ENCODE data around the gene TRAF5. TPM values are rescaled to one million over a fixed set of nuclear protein-coding genes. Genes with fewer than 3 reads are reported as not detected.

The TRAF5 gene, protein sequence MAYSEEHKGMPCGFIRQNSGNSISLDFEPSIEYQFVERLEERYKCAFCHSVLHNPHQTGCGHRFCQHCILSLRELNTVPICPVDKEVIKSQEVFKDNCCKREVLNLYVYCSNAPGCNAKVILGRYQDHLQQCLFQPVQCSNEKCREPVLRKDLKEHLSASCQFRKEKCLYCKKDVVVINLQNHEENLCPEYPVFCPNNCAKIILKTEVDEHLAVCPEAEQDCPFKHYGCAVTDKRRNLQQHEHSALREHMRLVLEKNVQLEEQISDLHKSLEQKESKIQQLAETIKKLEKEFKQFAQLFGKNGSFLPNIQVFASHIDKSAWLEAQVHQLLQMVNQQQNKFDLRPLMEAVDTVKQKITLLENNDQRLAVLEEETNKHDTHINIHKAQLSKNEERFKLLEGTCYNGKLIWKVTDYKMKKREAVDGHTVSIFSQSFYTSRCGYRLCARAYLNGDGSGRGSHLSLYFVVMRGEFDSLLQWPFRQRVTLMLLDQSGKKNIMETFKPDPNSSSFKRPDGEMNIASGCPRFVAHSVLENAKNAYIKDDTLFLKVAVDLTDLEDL
- total RNA-seq = 3.9 TPM

DNA sequence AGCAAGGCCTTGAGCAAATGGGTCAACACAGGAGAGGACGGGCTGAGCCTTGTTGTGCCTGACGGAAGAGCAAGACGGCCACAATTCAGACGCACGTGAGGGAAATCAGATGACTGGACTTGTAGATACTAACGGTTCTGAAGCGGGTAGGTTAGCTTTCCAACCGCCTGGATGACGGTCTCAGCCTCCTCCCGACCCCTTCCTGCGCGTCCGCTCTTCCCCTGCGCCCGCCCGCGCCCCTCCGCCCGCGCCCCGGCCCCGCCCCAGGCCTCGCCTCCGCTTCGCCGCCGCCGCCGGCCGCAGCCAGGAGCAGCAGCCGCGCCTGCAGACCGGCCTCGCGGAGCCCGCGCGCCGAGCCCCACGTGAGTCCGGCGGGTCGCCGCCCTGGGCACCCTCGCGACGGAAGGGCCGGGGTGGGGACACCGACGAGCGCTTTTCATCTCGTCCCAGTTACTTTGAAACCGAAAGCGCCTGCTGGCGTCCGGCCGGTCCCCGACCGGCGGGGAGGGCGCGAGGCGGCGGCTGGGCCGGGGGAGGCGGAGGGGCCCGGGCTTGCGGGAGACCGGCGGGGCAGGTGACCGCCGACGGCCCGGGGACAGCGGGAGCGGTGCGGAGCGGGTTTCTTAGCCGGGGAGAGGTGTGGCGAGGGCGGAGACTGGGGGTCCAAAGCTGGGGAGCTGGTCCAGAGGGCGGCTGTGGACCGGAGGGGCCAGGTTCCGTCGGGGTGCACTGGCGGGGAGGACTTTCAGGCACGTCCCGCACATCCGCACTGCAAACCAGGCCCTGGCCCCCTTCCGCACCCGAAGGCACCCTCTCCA, at the start of gene TRAF5:
Gene TRAF5 (plus strand): TSS at position 306 of the 818 bp plus-strand sequence. CDS start 26,407 bp downstream, outside the sequence.
- Histone ChIP-seq H3K9me3 (no peaks in the 10 kb centered on the region), H3K27me3 (no peaks in the 10 kb centered on the region), H3K36me3 (no peaks in the 10 kb centered on the region), H3K4me3 (peak within 1 kb of the TSS; percentile 91 to 93), H3K4me1 (peaks cover 15 to 31% of the 10 kb centered on the region in 2 donors), H3K27ac (peak within 1 kb of the TSS; percentile 84 to 98)
- TF ChIP-seq, protein P1, sequence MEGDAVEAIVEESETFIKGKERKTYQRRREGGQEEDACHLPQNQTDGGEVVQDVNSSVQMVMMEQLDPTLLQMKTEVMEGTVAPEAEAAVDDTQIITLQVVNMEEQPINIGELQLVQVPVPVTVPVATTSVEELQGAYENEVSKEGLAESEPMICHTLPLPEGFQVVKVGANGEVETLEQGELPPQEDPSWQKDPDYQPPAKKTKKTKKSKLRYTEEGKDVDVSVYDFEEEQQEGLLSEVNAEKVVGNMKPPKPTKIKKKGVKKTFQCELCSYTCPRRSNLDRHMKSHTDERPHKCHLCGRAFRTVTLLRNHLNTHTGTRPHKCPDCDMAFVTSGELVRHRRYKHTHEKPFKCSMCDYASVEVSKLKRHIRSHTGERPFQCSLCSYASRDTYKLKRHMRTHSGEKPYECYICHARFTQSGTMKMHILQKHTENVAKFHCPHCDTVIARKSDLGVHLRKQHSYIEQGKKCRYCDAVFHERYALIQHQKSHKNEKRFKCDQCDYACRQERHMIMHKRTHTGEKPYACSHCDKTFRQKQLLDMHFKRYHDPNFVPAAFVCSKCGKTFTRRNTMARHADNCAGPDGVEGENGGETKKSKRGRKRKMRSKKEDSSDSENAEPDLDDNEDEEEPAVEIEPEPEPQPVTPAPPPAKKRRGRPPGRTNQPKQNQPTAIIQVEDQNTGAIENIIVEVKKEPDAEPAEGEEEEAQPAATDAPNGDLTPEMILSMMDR (IDR thresholded peaks at IDR 0.05) = no peak
- intact Hi-C loops (cut with DNase I) = loop anchor here (1.0 to 5.0 kb wide), 6 partner anchors 56 to 328 kb away; partner anchors contain the start of genes RCOR3 and SLC30A1
- DNase-seq (ENCODE audit: low spot score in 2 of 2) = peak in 1 of 2 donors; percentile 72

DNA sequence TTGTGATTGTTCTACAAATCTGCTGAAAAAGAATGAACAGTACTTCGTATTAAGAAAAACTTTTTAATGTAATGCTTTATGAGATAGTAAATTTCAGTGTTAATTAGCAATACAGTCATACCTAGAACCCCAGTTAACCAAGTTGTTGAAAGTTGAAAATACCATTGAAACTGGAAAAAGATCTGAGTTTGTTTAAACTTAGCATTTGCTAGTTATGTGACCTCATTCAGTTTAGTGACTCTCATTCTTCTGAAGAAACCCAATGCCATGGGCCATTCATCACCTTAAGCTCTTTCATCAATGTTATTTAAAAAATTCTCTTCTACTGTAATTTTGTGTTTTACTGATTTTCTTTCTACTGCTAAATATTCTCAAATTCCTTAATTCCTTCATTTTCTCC, 47.3 kb upstream of the TRAF5 start:
- H3K4me3 ChIP-seq = no peak overlapping the region
- H3K27me3 ChIP-seq = no peaks in the 10 kb centered on the region
- peaks cover 0 to 9% of the 10 kb centered on the region in 2 donors for H3K4me1 ChIP-seq
- intact Hi-C loops (cut with DNase I) = no loop called here
- H3K36me3 ChIP-seq = peaks cover 38 to 63% of the 10 kb centered on the region in 2 donors
- TF ChIP-seq, protein P1 (IDR thresholded peaks at IDR 0.05) = no peak
- no peaks in the 10 kb centered on the region for H3K9me3 ChIP-seq
- no peak for DNase-seq (ENCODE audit: low spot score in 2 of 2)
- H3K27ac ChIP-seq = no peak overlapping the region

DNA sequence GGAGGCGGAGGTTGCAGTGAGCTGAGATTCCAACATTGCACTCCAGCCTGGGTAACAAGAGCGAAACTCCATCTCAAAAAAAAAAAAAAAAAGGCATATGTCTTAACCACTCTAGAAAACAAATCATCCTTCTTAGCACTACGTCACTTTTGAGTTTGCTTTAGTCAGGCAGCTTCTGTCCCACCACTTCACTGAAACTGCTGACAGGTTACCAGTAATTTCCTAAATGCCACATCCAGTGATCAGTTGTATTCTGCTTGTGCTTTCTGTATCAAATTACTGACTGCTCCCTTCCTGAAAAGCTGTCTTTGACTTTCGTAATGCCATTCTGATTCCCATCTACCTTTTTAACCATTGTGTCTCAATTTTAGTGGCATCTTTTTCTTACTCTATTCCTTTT, 45.7 kb upstream of the TRAF5 start:
- H3K27me3 ChIP-seq = no peaks in the 10 kb centered on the region
- H3K4me3 ChIP-seq = no peak overlapping the region
- DNase-seq (ENCODE audit: low spot score in 2 of 2) = no peak
- no peaks in the 10 kb centered on the region for H3K9me3 ChIP-seq
- H3K27ac ChIP-seq = no peak overlapping the region
- no peaks in the 10 kb centered on the region for H3K4me1 ChIP-seq
- H3K36me3 ChIP-seq = peaks cover 51 to 71% of the 10 kb centered on the region in 2 donors
- TF ChIP-seq, protein P1 (IDR thresholded peaks at IDR 0.05) = no peak
- intact Hi-C loops (cut with DNase I) = no loop called here

DNA sequence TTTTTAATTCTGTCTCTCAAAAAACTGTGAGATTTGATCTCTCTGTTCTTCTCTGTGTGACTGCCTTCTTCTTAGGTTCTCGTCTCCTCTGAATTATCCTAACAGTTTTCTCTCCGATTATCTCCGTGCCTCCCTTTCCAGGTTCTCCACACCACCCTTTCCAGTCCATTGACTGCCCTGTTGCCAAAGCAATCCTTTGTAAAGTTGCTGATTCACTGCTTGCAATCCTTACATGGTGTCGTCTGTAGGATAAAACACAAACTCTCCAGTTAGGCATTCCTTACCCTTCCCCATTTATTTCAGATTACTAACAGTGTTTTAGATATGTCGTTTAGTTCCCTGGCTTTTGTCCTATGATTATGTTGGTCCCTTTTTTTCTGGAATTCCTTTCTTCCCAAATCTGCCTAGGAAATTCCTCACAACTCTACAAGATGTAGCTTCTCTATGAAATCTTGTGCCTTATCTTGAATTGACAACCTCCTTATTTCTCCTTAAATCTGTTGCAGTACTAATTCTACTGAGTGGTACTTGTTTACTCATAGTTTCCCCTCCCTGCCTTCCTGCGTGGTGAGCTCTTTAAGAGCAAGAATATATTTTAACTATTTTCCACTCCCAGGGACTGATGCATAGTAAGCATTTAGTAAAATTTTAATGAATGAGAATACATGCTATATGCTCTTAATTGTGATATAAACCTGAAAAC, 45.2 kb upstream of the TRAF5 start:
- Histone ChIP-seq H3K4me1 (no peaks in the 10 kb centered on the region), H3K27ac (no peak overlapping the region), H3K9me3 (no peaks in the 10 kb centered on the region), H3K27me3 (no peaks in the 10 kb centered on the region), H3K36me3 (peaks cover 45 to 69% of the 10 kb centered on the region in 2 donors), H3K4me3 (no peak overlapping the region)
- intact Hi-C loops (cut with DNase I) = no loop called here
- TF ChIP-seq, protein P1 (IDR thresholded peaks at IDR 0.05) = no peak
- DNase-seq (ENCODE audit: low spot score in 2 of 2) = no peak

DNA sequence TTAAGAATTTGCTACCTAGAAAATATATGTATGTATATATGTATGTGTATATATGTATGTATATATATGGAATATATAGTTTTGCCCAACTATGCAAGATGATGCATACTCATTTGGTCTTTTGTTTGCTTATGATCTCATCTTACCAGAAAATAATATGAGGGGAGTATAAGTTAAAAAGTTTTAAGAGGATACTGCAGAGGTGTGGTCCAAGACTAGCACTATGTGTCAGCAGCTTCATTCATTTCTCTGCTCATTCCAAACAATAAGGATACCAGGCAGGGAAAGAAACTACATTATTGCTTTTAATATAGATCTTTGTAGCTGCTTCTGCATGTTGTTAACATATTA, 44.6 kb upstream of the TRAF5 start:
- Histone ChIP-seq H3K36me3 (peaks cover 44 to 70% of the 10 kb centered on the region in 2 donors), H3K4me1 (no peaks in the 10 kb centered on the region), H3K9me3 (no peaks in the 10 kb centered on the region), H3K27me3 (no peaks in the 10 kb centered on the region), H3K4me3 (no peak overlapping the region), H3K27ac (no peak overlapping the region)
- TF ChIP-seq, protein P1 (IDR thresholded peaks at IDR 0.05) = no peak
- intact Hi-C loops (cut with DNase I) = no loop called here
- DNase-seq (ENCODE audit: low spot score in 2 of 2) = no peak
